NCI-H187 treated with DMSO at 0.1 percent for 48 hours (cell line): ENCODE results near the gene SYNRG.

Experiments used
- DNase-seq: peaks from one replicate; lab custom pipeline; 2025; lab: John Stamatoyannopoulos, UW

SYNRG gene

DNA sequence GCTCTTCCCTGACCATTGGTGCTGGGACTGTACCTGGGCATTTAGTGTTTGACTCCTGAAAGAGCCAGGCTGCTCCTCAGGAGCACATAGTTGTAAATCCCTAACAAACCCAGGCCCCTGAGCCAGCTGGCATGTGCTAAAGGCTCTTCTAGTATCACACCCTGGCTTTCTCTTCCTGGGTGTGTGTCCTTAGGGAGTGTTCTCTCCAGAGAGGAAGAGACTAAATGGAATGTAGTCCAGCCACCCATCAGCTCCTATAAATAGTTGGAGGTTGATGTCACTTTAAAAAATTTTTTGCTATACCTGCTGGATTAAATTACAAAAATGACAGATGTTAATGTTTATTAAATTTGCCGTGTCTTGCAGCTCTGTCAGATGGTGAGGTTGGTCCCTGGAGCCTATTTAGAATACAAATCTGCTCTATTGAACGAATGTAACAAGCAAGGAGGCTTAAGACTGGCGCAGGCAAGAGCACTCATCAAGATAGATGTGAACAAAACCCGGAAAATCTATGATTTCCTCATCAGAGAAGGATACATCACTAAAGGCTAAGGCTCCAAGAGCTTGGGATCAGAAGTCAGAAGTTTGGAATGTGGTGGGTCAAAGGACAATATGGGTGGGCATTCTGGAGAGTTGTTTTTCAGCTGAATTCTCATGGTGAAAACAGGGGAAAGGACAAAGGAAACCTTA, 132.6 kb downstream of the SYNRG start:
- DNase-seq, result no peak

- no peak for DNase-seq
Observed at GRCh38 chr17:37475731-37476420, 133.3 kb downstream of the SYNRG start.

DNA sequence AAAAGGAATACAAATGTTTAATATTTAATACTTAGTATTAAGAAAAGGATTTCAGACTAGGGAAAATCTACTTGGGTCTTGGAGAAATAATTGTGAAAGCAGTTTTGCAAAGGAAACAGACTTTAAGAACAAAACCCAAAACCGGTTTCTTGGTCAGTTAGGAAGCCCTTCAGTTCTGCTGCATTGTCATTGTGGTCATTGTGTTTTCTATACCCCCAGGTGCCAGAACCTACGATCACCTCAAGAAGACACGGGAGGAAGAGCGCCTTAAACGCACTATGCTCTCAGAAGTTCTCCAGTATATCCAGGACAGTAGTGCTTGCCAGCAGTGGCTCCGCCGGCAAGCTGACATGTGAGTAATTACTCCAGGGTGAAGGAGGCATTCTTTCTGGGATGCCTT, 139.0 kb downstream of the SYNRG start:
- no peak for DNase-seq

- no peak for DNase-seq
Observed at GRCh38 chr17:37466471-37466870, 142.7 kb downstream of the SYNRG start.

- no peak for DNase-seq
Observed at GRCh38 chr17:37465069-37465616, 144.1 kb downstream of the SYNRG start.
